HG03469 (cell line): Measurements from ENCODE around the gene DENND2A.

Source experiments
- ATAC-seq: cut with Tn5 transposase; IDR thresholded peaks from one replicate; pipeline ENCODE4 v1.9.1; 2021; ENCODE audit warnings: mild to moderate bottlenecking, moderate library complexity, moderate number of reproducible peaks; ENCODE audit not compliant: unreplicated experiment

Gene DENND2A

DNA sequence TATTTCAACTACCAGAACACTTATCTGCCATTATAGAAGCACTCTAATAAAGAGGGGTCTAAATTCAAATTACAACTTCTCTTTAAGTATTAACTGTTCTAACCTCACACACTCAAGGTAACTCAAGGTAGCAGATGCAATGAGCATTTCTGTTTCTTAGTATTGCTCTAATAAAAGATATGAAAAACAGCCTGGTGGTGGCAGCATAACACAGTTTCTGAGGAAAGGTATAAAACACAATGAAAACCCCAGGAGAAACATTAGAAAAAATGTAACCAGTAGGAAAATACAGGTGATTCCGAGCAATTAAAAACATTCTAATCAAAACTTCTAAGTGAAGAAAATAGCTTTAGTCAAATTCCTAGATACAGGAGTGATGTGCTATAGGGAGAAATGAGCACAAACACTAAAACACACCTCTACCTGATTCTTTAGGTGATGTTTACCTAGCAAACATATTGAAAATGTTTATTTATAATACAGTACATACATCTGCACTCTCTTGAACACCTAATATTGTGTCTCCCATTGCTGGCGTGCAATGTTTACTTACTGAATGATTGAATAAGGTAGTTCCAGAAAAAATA lies 164.8 kb downstream of the DENND2A start:
- ATAC-seq = no peak
